ENCODE data around the gene EIF5AL1.
"Not testable (repeated sequence)": the region's sequence is repeated elsewhere in the genome, so short reads cannot be mapped to it uniquely, and the experiment has no call there.

DNA sequence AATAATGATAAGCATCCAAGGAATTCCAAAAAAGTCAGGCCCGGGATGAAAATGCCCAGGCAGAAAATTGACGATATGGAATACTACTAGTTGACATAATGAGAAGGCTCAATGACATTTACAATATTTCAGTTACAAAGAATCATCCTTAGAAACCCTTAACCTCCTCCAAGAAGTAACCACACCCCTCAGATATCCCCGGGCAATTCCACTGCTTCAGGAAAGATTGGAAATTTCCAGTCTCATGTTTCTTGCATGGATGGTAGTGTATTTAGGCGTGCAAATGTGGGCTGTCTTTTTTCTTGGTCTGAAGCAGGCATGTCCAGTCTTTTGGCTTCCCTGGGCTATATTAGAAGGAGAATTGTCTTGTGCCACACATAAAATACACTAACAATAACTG, 5.2 kb downstream of the EIF5AL1 start:
- TF ChIP-seq, protein P1, sequence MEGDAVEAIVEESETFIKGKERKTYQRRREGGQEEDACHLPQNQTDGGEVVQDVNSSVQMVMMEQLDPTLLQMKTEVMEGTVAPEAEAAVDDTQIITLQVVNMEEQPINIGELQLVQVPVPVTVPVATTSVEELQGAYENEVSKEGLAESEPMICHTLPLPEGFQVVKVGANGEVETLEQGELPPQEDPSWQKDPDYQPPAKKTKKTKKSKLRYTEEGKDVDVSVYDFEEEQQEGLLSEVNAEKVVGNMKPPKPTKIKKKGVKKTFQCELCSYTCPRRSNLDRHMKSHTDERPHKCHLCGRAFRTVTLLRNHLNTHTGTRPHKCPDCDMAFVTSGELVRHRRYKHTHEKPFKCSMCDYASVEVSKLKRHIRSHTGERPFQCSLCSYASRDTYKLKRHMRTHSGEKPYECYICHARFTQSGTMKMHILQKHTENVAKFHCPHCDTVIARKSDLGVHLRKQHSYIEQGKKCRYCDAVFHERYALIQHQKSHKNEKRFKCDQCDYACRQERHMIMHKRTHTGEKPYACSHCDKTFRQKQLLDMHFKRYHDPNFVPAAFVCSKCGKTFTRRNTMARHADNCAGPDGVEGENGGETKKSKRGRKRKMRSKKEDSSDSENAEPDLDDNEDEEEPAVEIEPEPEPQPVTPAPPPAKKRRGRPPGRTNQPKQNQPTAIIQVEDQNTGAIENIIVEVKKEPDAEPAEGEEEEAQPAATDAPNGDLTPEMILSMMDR (IDR thresholded peaks at IDR 0.05) = not testable (repeated sequence)
- TF ChIP-seq, protein P2, sequence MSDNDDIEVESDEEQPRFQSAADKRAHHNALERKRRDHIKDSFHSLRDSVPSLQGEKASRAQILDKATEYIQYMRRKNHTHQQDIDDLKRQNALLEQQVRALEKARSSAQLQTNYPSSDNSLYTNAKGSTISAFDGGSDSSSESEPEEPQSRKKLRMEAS (CRISPR knock-in tag; IDR thresholded peaks at IDR 0.05) = not testable (repeated sequence)
- TF ChIP-seq NR1H2 (CRISPR knock-in tag; IDR thresholded peaks at IDR 0.05); CREM (CRISPR knock-in tag; IDR thresholded peaks at IDR 0.05); NFYB (CRISPR knock-in tag; conservative IDR thresholded peaks at IDR 0.05; ENCODE audit: low read depth): not testable (repeated sequence)

Measured in WTC11 (cell line).